ENCODE measurements around the gene ESYT2.

GRCh38 chr7:158827411-158828132 lies 1.7 kb downstream of the ESYT2 start:
- no peak for TF ChIP-seq CTCF (conservative IDR thresholded peaks at IDR 0.05 in 1 of 2, IDR thresholded peaks at IDR 0.05 in 1 of 2; ENCODE audit: extremely low read depth in 1 of 2, insufficient read depth in 1 of 2, low read depth in 1 of 2, low read length in 2 of 2)
- TF ChIP-seq EZH2 (IDR thresholded peaks at IDR 0.05; ENCODE audit: borderline replicate concordance, low read length) = no peak

Measured in mammary epithelial cell (primary cell).